RWPE2 (cell line): ENCODE data around the gene CDC42BPA.

Source experiments
- ATAC-seq: fragments of 200-7000 bp; cut with Tn5 transposase; 3 replicates; pipeline ENCODE4 v1.9.1; 2021; ENCODE audit warnings: low read depth
- DNase-seq: peaks from one replicate; pipeline ENCODE4 v3.0.0-alpha.2; 2020; ENCODE audit warnings: low spot score
- H3K27ac ChIP-seq: fragments of 450-650 bp; 2 replicates; pipeline ENCODE4 v1.5.1; 2017; ENCODE audit warnings: mild to moderate bottlenecking; ENCODE audit not compliant: poor library complexity, severe bottlenecking
- H3K27me3 ChIP-seq: fragments of 250-450 bp; sonication (Bioruptor Pico); 2 replicates; pipeline ENCODE4 v1.5.1; 2021; ENCODE audit warnings: mild to moderate bottlenecking, moderate library complexity; ENCODE audit not compliant: insufficient read depth, poor library complexity, severe bottlenecking
- H3K36me3 ChIP-seq: fragments of 250-450 bp; sonication (Bioruptor Pico); 2 replicates; pipeline ENCODE4 v1.5.1; 2020; ENCODE audit warnings: low read depth, mild to moderate bottlenecking, moderate library complexity
- H3K4me1 ChIP-seq: fragments of 250-450 bp; sonication (Bioruptor Pico); 2 replicates; pipeline ENCODE4 v1.5.1; 2021; ENCODE audit warnings: mild to moderate bottlenecking, moderate library complexity; ENCODE audit not compliant: insufficient read depth, poor library complexity, severe bottlenecking
- H3K4me3 ChIP-seq: fragments of 250-450 bp; sonication (Bioruptor Pico); 2 replicates; pipeline ENCODE4 v1.5.1; 2021; ENCODE audit warnings: mild to moderate bottlenecking, moderate library complexity; ENCODE audit not compliant: severe bottlenecking
- H3K9me3 ChIP-seq: fragments of 250-450 bp; sonication (Bioruptor Pico); 2 replicates; pipeline ENCODE4 v1.5.1; 2021; ENCODE audit warnings: mild to moderate bottlenecking, moderate library complexity; ENCODE audit not compliant: severe bottlenecking
- CTCF ChIP-seq: fragments of 450-650 bp; IDR thresholded peaks from one replicate; pipeline ENCODE4 v1.5.1; 2017; ENCODE audit warnings: mild to moderate bottlenecking, moderate library complexity; ENCODE audit not compliant: poor library complexity, severe bottlenecking

Gene CDC42BPA

DNA sequence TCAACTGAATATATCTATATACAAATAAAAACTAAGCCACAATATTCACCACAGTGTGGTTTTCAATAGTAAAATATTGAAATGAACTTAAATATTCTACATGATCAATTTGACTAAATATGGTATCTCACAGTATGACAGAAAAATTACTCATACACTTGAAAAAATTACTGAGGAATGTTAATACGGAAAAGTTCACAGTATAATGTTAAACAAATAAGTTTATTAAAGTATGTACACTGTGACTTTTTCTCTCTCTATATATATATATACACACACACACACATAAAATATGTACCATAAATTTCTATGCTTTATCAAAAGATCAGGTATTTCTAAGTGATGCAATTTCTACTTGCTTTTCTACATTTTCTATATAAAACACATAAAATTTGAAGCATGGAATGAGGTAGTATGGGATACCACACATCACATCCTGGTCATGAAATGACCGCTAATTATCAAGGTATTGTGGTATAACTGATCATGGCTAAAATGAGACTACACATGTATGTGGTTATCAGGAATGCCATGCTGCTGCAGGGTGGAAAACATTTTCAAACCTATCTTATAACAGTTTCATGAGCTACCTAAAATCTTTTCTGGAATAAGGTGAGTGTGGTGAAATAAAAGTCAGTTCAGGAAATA is 102.3 kb downstream of the CDC42BPA start:
- no peak for TF ChIP-seq CTCF
- no peak overlapping the region for H3K27ac ChIP-seq
- H3K36me3 ChIP-seq: no peaks in the 10 kb centered on the region
- H3K4me1 ChIP-seq: peaks cover 4% of the 10 kb centered on the region
- no peak for ATAC-seq
- H3K9me3 ChIP-seq: no peaks in the 10 kb centered on the region
- DNase-seq: no peak
- no peaks in the 10 kb centered on the region for H3K27me3 ChIP-seq
- H3K4me3 ChIP-seq: no peak overlapping the region

GRCh38 chr1:227214207-227214606 is 104.1 kb downstream of the CDC42BPA start:
- H3K27me3 ChIP-seq: no peaks in the 10 kb centered on the region
- H3K4me1 ChIP-seq: peaks cover 4% of the 10 kb centered on the region
- no peak overlapping the region for H3K4me3 ChIP-seq
- no peak for ATAC-seq
- no peak for DNase-seq
- no peaks in the 10 kb centered on the region for H3K9me3 ChIP-seq
- no peak for TF ChIP-seq CTCF
- no peaks in the 10 kb centered on the region for H3K36me3 ChIP-seq
- H3K27ac ChIP-seq: no peak overlapping the region

DNA sequence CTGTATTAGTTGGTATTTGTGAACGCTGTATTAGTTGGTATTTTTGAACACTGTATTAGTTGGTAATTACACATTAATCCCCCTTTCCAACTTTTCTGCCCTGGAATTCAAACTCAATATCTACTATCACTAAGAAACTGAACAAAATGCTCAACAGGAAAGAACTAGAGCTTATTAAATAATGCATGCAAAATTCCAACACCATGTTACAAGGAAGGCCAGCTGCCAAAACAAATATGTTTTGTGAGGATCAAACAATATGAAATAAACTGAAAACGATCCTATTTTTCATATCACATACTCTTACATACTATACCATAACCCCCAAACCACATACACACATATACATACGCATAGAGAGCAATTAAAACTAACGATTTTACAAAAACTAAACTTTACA is 104.9 kb downstream of the CDC42BPA start:
- DNase-seq (no peak), ATAC-seq (no peak)
- no peaks in the 10 kb centered on the region for H3K27me3 ChIP-seq
- H3K27ac ChIP-seq: no peak overlapping the region
- H3K36me3 ChIP-seq: no peaks in the 10 kb centered on the region
- no peak overlapping the region for H3K4me3 ChIP-seq
- no peak for TF ChIP-seq CTCF
- H3K4me1 ChIP-seq: peaks cover 4% of the 10 kb centered on the region
- no peaks in the 10 kb centered on the region for H3K9me3 ChIP-seq

GRCh38 chr1:227212164-227212563 is 106.1 kb downstream of the CDC42BPA start:
- peaks cover 4% of the 10 kb centered on the region for H3K4me1 ChIP-seq
- no peaks in the 10 kb centered on the region for H3K27me3 ChIP-seq
- DNase-seq (no peak), ATAC-seq (peak; percentile 56)
- H3K9me3 ChIP-seq: no peaks in the 10 kb centered on the region
- H3K36me3 ChIP-seq: no peaks in the 10 kb centered on the region
- H3K27ac ChIP-seq: no peak overlapping the region
- no peak overlapping the region for H3K4me3 ChIP-seq
- no peak for TF ChIP-seq CTCF

DNA sequence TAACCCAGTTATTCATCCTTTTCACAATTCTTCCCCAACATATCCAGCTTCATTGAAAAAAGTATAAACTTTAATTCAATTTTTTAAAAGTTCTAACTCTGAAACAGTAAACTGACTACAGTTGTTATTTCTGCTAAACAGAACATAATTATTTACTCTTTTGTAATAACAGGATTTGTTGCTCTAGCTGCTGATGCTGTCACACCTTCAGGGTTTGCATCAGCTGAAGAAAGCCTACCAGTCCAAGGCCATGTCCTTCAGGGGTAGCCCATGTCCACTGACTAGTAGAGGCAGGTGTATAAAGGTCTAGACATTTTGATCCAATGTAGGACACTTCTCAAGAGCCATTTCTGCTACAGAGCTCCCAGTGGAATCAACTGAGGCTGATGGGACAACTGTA is 107.7 kb downstream of the CDC42BPA start:
- no peaks in the 10 kb centered on the region for H3K27me3 ChIP-seq
- H3K9me3 ChIP-seq: no peaks in the 10 kb centered on the region
- DNase-seq (no peak), ATAC-seq (no peak)
- no peak overlapping the region for H3K4me3 ChIP-seq
- H3K36me3 ChIP-seq: no peaks in the 10 kb centered on the region
- H3K27ac ChIP-seq: no peak overlapping the region
- no peak for TF ChIP-seq CTCF
- peaks cover 4% of the 10 kb centered on the region for H3K4me1 ChIP-seq
